GM12865 (cell line): ENCODE data around the gene CACNA2D2.

ENCODE experiments used
- DNase-seq: peaks from one replicate; pipeline ENCODE4 v3.0.0; 2010; ENCODE audit warnings: low read depth
- H3K4me3 ChIP-seq: 2 replicates; pipeline ENCODE4 v1.5.1; 2011; ENCODE audit warnings: mild to moderate bottlenecking, low read depth, low read length, control low read depth
- CTCF ChIP-seq: IDR thresholded peaks from 2 replicates; pipeline ENCODE4 v1.5.1; 2011; ENCODE audit warnings: low read length, control low read depth, low read depth, inconsistent platforms; ENCODE audit not compliant: insufficient read depth; ENCODE audit errors: missing control alignments

CACNA2D2 gene

GRCh38 chr3:50450209-50450921 is 53.1 kb downstream of the CACNA2D2 start:
- no peak for TF ChIP-seq CTCF
- no peak for DNase-seq
- H3K4me3 ChIP-seq: no peak overlapping the region

- DNase-seq: no peak
- TF ChIP-seq CTCF: no peak
- H3K4me3 ChIP-seq: no peak overlapping the region
These were observed 54.5 kb downstream of the CACNA2D2 start for GRCh38 chr3:50448752-50449539.

GRCh38 chr3:50447290-50447840 is 56.1 kb downstream of the CACNA2D2 start:
- no peak for DNase-seq
- no peak overlapping the region for H3K4me3 ChIP-seq
- TF ChIP-seq CTCF: no peak

DNA sequence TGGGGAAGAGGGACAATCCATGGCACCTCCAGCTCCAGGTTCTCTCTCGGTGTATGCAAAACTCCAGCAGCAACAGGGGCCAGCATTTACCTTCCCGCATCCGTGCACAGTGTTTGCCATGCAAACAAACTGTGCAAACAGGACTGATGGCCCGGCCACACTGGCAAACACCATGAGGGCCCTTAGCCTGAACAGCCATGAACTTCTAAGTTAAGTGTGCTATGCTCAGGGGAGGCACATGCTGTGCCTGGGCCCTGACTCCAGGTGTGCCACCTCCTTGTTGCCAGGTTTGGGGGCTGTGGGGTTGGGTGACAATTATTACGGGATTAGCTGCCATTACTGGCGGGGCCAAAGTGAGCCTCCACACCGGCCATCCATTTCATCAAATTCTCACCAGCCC is 57.5 kb downstream of the CACNA2D2 start:
- DNase-seq: no peak
- TF ChIP-seq CTCF: no peak
- H3K4me3 ChIP-seq: no peak overlapping the region

DNA sequence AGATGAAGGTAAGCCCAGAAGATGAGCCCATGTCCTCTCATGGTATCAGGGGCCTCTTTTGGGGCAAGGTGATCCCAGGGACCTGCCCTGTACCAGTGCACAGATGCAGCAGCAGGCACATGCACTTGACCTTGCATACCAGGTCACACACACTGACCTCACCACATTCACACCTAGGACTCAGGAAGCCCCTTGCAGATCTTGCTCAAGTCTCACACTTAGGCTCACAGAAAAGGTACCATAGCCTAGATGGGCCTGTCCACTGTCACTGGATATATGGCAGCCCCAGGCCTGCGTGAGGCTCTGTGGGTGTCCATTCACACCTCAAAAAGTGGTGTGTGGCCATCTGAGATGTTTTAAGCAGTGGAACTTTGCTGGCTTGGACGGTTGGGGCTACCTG is 58.7 kb downstream of the CACNA2D2 start:
- DNase-seq: no peak
- no peak overlapping the region for H3K4me3 ChIP-seq
- TF ChIP-seq CTCF: no peak

GRCh38 chr3:50444213-50444612 is 59.2 kb downstream of the CACNA2D2 start:
- no peak overlapping the region for H3K4me3 ChIP-seq
- DNase-seq: no peak
- no peak for TF ChIP-seq CTCF
